Esophagus muscularis mucosa (tissue), 3 donors: ENCODE measurements around the gene GLCE.

Experiments
- POLR2A ChIP-seq: fragments of 450-650 bp; IDR thresholded peaks from one replicate; pipeline ENCODE4 v1.6.1; 2017; ENCODE audit warnings: antibody characterized with exemption, moderate library complexity, mild to moderate bottlenecking, low read depth
- TF ChIP-seq, protein P1 (sequence below), 3 experiments: fragments of 200-600 bp in 2 of 3; fragments of 450-650 bp in 1 of 3; sonication (generic) in 2 of 3; IDR thresholded peaks; one replicate each; pipeline ENCODE4 v1.5.1; 2017 to 2019; ENCODE audit warnings: antibody characterized with exemption in 3 of 3, mild to moderate bottlenecking in 2 of 3, moderate library complexity in 1 of 3

DNA sequence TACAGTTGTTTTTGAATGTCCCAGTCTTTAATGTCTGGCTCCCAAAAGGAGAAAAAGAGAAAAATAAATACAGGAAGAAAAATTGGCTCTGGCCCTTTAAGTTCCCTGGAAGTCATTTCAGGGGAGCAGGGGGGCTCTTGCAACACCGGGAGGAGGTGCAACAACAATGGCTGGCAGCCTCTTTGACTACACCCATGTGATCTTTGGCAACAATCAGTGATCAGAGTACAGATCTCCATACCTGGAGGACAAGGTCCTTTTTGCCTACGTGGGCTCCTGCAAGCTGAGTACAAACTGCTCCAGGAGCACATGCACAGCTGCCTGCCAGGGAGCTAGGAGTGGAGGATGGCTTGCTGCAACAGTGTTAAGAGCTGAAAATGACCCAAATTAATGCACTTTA is 63.9 kb downstream of the GLCE start:
- TF ChIP-seq, protein P1, sequence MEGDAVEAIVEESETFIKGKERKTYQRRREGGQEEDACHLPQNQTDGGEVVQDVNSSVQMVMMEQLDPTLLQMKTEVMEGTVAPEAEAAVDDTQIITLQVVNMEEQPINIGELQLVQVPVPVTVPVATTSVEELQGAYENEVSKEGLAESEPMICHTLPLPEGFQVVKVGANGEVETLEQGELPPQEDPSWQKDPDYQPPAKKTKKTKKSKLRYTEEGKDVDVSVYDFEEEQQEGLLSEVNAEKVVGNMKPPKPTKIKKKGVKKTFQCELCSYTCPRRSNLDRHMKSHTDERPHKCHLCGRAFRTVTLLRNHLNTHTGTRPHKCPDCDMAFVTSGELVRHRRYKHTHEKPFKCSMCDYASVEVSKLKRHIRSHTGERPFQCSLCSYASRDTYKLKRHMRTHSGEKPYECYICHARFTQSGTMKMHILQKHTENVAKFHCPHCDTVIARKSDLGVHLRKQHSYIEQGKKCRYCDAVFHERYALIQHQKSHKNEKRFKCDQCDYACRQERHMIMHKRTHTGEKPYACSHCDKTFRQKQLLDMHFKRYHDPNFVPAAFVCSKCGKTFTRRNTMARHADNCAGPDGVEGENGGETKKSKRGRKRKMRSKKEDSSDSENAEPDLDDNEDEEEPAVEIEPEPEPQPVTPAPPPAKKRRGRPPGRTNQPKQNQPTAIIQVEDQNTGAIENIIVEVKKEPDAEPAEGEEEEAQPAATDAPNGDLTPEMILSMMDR (IDR thresholded peaks at IDR 0.05) = no peak
- TF ChIP-seq POLR2A = no peak
